Smooth muscle cell of the brain vasculature (primary cell): ENCODE data around the gene CORO2A.
"Not testable (repeated sequence)": the region's sequence is repeated elsewhere in the genome, so short reads cannot be mapped to it uniquely, and the experiment has no call there.

ENCODE experiments used
- DNase-seq: peaks from one replicate; pipeline ENCODE4 v3.0.0-alpha.2; 2012; ENCODE audit warnings: low read depth, low spot score

The CORO2A gene

GRCh38 chr9:98108531-98109031, 83.9 kb downstream of the CORO2A start:
- no peak for DNase-seq

DNA sequence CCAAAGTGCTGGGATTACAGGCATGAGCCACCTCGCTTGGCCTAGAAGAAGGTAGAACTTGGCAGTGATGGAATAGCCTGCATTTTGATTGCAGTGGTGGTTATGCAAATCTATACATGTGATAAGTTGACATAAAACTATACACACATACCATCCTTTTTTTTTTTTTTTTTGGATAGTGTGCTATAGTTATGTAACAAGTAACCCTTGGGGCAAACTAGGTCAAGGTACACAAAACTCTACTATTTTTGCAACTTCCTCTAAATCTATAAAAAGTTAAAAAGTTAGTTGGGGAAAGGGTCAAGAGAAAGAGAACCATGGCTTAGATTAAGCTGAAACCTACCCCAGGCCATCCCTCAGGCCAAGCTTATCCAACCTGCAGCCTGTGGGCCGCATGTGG, 84.5 kb downstream of the CORO2A start:
- no peak for DNase-seq

DNA sequence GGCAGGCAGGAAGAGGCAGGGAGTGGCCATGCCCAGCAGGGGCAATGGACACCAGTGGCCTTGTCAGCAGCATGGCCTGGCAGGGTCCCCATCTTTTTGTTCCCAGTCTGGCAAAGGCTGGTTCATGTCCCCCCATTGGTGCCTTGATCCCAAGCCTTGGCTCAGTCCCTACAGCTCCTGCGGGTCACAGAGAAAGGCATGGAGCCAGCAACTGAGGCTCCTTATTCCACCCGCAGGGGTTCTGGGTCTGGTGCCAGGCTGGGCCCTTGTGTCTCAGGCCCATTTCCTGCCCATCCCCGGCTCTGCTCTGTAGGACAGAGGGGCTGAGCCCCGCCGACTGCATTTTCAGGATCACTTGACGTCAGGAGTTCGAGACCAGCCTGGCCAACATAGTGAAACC, 87.4 kb downstream of the CORO2A start:
- no peak for DNase-seq

DNA sequence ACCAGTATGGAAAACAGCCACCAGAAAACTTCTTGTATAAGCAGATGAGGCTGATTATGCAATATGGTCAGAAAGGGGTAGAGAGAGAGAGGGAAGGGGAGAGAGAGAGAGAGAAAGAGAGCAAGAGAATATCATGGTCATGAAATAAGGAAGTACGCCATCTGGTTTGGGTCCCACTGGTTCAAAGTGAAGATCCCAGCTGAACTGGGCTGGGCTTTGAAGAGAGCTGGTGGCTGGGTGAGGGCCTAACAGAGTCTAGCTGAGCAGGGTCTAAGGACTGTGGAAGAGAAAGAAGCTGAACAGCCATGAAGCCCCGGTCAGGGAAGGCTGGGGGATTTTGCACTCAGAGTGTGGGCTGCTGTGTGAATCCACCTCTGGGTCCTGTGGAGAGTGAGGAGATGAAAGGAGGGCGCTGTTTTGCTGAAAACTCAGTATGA, 88.0 kb downstream of the CORO2A start:
- no peak for DNase-seq

DNA sequence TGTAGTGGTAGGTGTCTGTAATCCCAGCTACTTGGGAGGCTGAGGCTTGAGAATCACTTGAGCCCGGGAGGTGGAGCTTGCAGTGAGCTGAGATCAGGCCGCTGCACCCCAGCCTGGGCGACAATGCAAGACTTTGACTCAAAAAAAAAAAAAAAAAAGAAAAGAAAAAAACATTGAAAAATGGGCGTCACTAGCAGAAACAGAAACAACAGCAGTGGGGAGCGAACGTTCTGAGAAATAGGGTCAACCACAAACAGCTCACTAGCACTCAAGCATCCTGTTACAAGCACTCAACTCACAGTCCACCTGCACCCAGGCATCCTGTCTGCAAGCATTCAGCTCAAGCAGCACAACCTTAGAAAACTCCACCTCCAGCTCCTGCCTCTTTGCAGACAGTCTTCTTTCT, 90.6 kb downstream of the CORO2A start:
- DNase-seq: no peak

GRCh38 chr9:98101416-98101815, 91.0 kb downstream of the CORO2A start:
- DNase-seq: no peak

GRCh38 chr9:98100456-98100855, 92.0 kb downstream of the CORO2A start:
- no peak for DNase-seq

- no peak for DNase-seq
Measured at GRCh38 chr9:98099898-98100297, 92.5 kb downstream of the CORO2A start.

GRCh38 chr9:98099346-98099745, 93.1 kb downstream of the CORO2A start:
- no peak for DNase-seq

DNA sequence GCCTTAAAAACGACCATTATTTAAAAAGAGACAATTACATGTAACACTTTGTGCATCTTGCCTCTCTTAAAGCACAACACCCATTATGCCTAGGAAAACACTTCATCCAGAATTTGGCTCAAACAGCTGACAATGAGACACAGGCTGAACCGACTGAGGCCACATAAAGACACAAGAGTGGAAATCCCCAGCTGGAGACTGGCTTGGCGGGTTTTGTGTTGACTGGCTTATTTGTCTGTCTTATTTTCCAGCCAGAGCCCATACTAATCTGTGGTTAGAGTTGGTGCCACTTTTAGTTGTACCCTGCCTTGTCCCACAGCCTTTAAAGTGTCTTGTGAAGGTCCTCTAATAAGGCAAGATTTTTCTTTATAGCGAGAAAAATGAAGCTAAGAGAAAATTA, 94.6 kb downstream of the CORO2A start:
- DNase-seq: no peak

DNA sequence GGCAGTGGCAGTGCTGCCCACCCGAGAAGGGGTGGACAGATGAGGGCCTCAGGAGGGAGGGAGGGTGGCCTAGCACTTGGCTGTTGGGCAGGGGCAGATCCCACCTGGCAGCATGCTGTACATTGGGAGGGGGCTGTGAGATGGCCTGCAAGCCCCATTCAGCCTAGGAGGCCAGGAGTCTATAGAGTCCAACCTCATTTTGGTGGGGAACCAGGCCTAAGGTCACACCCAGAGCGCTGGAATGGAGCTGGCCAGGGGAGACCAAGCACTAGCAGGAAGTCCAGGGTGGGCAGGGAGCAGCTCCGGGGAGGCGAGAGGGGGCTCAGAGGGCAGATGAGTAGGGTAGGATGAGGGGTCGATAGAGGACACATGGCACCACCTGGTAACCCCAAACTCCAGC, 96.3 kb downstream of the CORO2A start:
- DNase-seq: no peak

GRCh38 chr9:98095401-98095800, 97.0 kb downstream of the CORO2A start:
- DNase-seq: no peak

- no peak for DNase-seq
Measured at GRCh38 chr9:98094851-98095250, 97.6 kb downstream of the CORO2A start.

DNA sequence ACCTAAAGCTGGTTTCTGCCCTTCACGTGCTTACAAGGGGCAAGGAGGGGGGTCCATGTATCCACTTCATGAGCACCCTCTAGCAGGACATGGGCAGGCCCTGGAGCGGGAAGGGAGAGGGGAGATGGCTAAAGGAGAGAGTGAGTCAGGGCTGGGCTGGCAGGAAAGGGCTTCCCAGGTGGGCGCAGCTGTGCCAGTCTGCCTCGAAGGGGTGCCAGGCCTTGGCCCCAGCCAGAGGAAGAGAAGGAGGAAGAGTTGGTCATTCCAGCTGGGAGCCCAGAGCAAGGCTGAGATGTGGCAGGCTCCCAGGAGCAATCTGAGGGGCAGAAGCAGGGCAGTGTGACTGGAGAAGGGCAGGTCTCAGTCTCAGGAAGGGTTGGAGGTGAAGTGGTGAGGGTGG, 98.1 kb downstream of the CORO2A start:
- DNase-seq: no peak

GRCh38 chr9:98092613-98092931, 99.9 kb downstream of the CORO2A start:
- no peak for DNase-seq

GRCh38 chr9:98091735-98092612, 100.5 kb downstream of the CORO2A start:
- DNase-seq: no peak

DNA sequence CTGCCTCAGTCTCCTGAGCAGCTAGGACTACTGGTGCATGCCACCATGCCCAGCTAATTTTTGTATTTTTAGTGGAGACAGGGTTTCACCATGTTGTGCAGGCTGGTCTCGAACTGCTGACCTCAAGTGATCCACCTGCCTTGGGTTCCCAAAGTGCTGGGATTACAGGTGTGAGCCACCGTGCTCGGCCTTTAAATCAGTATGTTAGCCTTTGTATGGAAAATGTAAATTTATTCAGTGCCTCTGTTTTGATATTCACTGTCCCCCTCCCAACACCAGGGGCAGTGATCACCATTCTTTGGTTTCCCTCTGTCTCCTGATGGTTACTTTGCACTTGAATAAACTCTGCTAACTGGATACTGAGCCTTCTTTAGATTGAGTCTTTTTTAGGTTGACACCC, 101.8 kb downstream of the CORO2A start:
- DNase-seq: not testable (repeated sequence)

GRCh38 chr9:98087420-98088354, 104.8 kb downstream of the CORO2A start:
- no peak for DNase-seq

DNA sequence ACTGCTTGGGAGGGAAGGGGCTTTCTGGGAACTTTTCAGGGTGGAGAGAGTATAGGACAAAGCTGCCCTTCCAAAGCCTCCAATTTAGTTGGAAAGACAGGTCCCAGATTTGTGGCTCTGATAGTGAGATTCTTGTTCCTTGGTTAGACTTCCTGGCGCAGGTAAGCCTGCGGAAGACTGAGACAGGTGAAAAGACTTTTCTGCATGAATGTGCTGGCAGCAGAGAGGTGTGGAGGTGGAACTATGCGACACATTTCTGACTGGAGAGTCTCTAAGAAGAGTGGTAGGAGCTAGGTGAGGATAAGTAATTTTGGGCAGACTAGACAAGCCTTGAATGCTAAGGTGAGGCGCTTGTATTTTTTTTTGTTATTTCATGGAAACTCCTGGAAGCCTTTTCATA, 106.0 kb downstream of the CORO2A start:
- DNase-seq: no peak

DNA sequence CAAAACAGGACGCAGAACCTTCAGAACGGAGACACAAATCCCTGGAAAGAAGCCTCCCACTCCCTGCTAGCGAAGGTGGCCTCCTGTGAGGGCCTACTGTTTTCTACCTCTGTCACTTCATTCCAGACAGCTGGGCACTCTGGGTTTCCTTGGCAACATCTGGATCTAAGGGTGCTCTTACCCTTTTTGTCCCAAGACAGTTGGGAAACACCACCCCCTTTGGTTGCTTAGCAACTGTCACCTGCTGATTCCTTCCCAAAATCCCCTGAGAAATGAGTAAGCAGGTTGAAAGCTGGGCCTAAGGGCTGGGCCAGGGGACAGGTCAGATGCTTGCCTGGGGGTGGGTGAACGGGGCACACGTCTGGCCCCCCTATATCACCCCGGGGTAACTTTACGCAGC, 106.5 kb downstream of the CORO2A start:
- DNase-seq: no peak

DNA sequence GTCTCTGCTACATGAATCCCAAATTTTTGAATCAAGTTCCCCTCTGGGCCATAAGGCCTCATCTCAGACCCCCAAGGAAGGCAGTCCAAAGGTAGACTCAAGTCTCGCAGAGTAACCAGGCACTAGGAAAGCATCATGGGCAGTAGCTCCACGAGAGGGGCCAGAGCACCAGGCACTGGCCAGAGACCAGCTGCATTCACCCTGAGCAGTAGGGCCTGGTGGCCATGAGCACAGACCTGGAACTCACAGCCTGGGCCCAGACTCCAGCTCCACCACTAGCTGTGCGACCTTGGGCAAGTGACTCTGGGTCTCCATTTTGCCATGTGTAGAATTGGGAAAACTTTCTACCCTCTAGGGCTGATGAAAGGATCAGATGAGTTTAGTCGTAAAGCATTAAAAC, 107.4 kb downstream of the CORO2A start:
- DNase-seq: no peak

GRCh38 chr9:98084396-98084795, 108.0 kb downstream of the CORO2A start:
- no peak for DNase-seq
